K562 (cell line): ENCODE data around the gene SELENOO. TPM values are rescaled to one million over a fixed set of nuclear protein-coding genes. Genes with fewer than 3 reads are reported as not detected.
A peak's percentile ranks its signal among the peaks of the same experiment; 100 is the strongest.

ENCODE experiments used
- ATAC-seq: fragments of 200-7000 bp; cut with Tn5 transposase; 3 replicates; pipeline ENCODE4 v1.9.1; 2020; ENCODE audit warnings: moderate library complexity
- BruUV-seq: library from RNA; stranded (reverse); fragments of 400-500 nt; replicated peaks from 2 replicates; lab custom pipeline; 2021; lab: Mats Ljungman, UMichigan
- CTCF ChIA-PET: fragments of 300-600 bp; formaldehyde crosslinking; extraction: SDS; loops from one replicate; lab custom pipeline; 2021; ENCODE audit warnings: low intra/inter-chr PET ratio; lab: Yijun Ruan, JAX
- POLR2A ChIA-PET: fragments of 300-600, 350-650 bp; sonication (Branson Sonifier 250); formaldehyde crosslinking; extraction: SDS; loops from one replicate; lab custom pipeline; 2021; ENCODE audit warnings: antibody characterized with exemption, inconsistent platforms; lab: Yijun Ruan, JAX
- DNase-seq, 4 experiments: peaks; one replicate each; pipeline versions ENCODE4 v3.0.0 to v3.0.0-alpha.2; 2011 to 2018; ENCODE audit warnings: low spot score in 3 of 4, mixed read lengths in 3 of 4; ENCODE audit errors: extremely low read depth in 1 of 4
- FAIRE-seq: peaks from 2 replicates; lab custom pipeline; 2011; peaks lifted over from hg19 to GRCh38; lab: Jason Lieb, UNC
- H2AFZ ChIP-seq: 2 replicates; pipeline ENCODE4 v1.6.0; 2011; ENCODE audit warnings: low read depth, low read length, control low read depth, inconsistent platforms
- H3K27ac ChIP-seq: fragments of 200-600 bp; 3 replicates; pipeline ENCODE4 v1.8.0; 2011; ENCODE audit warnings: low read depth, mild to moderate bottlenecking, control low read depth, inconsistent platforms, low read length, moderate library complexity, mixed read lengths; ENCODE audit errors: extremely low read depth
- H3K27me3 ChIP-seq, 2 experiments: fragments of 300-600 bp in 1 of 2; 2 replicates in 1 of 2; 3 replicates in 1 of 2; pipeline versions ENCODE4 v1.6.0 to v1.8.0; 2011; ENCODE audit warnings: inconsistent platforms in 2 of 2, low read length in 2 of 2, mild to moderate bottlenecking in 1 of 2, mixed read lengths in 1 of 2, moderate library complexity in 1 of 2; ENCODE audit not compliant: control insufficient read depth in 2 of 2, insufficient read depth in 2 of 2
- H3K36me3 ChIP-seq: fragments of 300-600 bp; 3 replicates; pipeline ENCODE4 v1.8.0; 2011; ENCODE audit warnings: mild to moderate bottlenecking, low read length, inconsistent platforms; ENCODE audit not compliant: control insufficient read depth, insufficient read depth
- H3K4me1 ChIP-seq, 2 experiments: fragments of 200-600 bp in 1 of 2; replicated peaks in 1 of 2; 2 replicates in 1 of 2; 3 replicates in 1 of 2; pipeline versions ENCODE4 v1.5.1 to v1.8.0; 2011; ENCODE audit warnings: inconsistent platforms in 2 of 2, low read length in 2 of 2, mild to moderate bottlenecking in 1 of 2, mixed read lengths in 1 of 2, moderate library complexity in 1 of 2; ENCODE audit not compliant: control insufficient read depth in 2 of 2, insufficient read depth in 2 of 2
- H3K4me2 ChIP-seq: 2 replicates; pipeline ENCODE4 v1.6.1; 2011; ENCODE audit warnings: low read length, control low read depth, inconsistent platforms, mixed read lengths; ENCODE audit not compliant: insufficient read depth
- H3K4me3 ChIP-seq: fragments of 200-600 bp; sonication (generic), shearing (Covaris generic); 2 replicates; pipeline ENCODE4 v1.5.1; 2016; ENCODE audit warnings: control low read depth, inconsistent platforms
- H3K79me2 ChIP-seq: fragments of 200-600 bp; 3 replicates; pipeline ENCODE4 v1.8.0; 2011; ENCODE audit warnings: low read length, inconsistent platforms; ENCODE audit not compliant: control insufficient read depth, insufficient read depth
- H3K9ac ChIP-seq, 2 experiments: 2 replicates each; pipeline versions ENCODE4 v1.6.0 to v1.6.1; 2011; ENCODE audit warnings: low read depth in 2 of 2, low read length in 2 of 2, control low read depth in 1 of 2, inconsistent platforms in 1 of 2, mild to moderate bottlenecking in 1 of 2, mixed read lengths in 1 of 2; ENCODE audit not compliant: insufficient read depth in 1 of 2
- H3K9me1 ChIP-seq: one replicate; pipeline ENCODE4 v1.6.0; 2011; ENCODE audit warnings: inconsistent platforms, mild to moderate bottlenecking, low read length, moderate library complexity; ENCODE audit not compliant: control insufficient read depth, insufficient read depth
- H3K9me3 ChIP-seq: replicated peaks from 2 replicates; pipeline ENCODE4 v1.5.1; 2011; ENCODE audit warnings: low read depth, low read length, inconsistent platforms; ENCODE audit not compliant: control insufficient read depth, insufficient read depth
- H4K20me1 ChIP-seq: replicated peaks from 2 replicates; pipeline ENCODE4 v1.6.1; 2011; ENCODE audit warnings: low read length, inconsistent platforms, mixed read lengths; ENCODE audit not compliant: control insufficient read depth, insufficient read depth
- CAMTA2 ChIP-seq: fragments of 250-450 bp; sonication (Bioruptor Pico); conservative IDR thresholded peaks from 2 replicates; pipeline ENCODE4 v1.5.1; 2022
- CCNT2 ChIP-seq: IDR thresholded peaks from 2 replicates; pipeline ENCODE4 v1.6.1; 2011; ENCODE audit warnings: borderline replicate concordance, low read depth, mild to moderate bottlenecking, moderate library complexity, mixed read lengths, low read length; ENCODE audit not compliant: insufficient read length; ENCODE audit errors: extremely low read depth
- ETS1 ChIP-seq: conservative IDR thresholded peaks from 2 replicates; pipeline ENCODE4 v1.6.1; 2011; ENCODE audit warnings: low read depth, mild to moderate bottlenecking, low read length; ENCODE audit not compliant: control insufficient read depth
- GATAD2B ChIP-seq: fragments of 450-650 bp; IDR thresholded peaks from 2 replicates; pipeline ENCODE4 v1.6.1; 2017; ENCODE audit warnings: mild to moderate bottlenecking, borderline replicate concordance
- HNRNPH1 ChIP-seq: fragments of 200-400 bp; formaldehyde crosslinking; optimal IDR thresholded peaks from 2 replicates; pipeline ENCODE3; 2017; ENCODE audit warnings: low read depth, mild to moderate bottlenecking, low read length, moderate library complexity
- MTA1 ChIP-seq: fragments of 450-650 bp; IDR thresholded peaks from 2 replicates; pipeline ENCODE4 v1.6.1; 2017; ENCODE audit warnings: borderline replicate concordance
- POLR2A ChIP-seq: fragments of 450-650 bp; conservative IDR thresholded peaks from 2 replicates; pipeline ENCODE4 v1.6.1; 2016
- POLR2G ChIP-seq: fragments of 200-400 bp; formaldehyde crosslinking; IDR thresholded peaks from 2 replicates; pipeline ENCODE4 v1.6.1; 2017; ENCODE audit warnings: low read depth, mild to moderate bottlenecking, antibody characterized with exemption, low read length, moderate library complexity
- RBM22 ChIP-seq: fragments of 200-400 bp; formaldehyde crosslinking; IDR thresholded peaks from 2 replicates; pipeline ENCODE4 v1.6.1; 2018; ENCODE audit warnings: low read length, low read depth; ENCODE audit not compliant: poor library complexity, severe bottlenecking
- SNRNP70 ChIP-seq: fragments of 200-400 bp; formaldehyde crosslinking; optimal IDR thresholded peaks from 2 replicates; pipeline ENCODE3; 2017; ENCODE audit warnings: low read depth, low read length
- SUPT5H ChIP-seq: fragments of 450-650 bp; IDR thresholded peaks from 2 replicates; pipeline ENCODE4 v1.6.1; 2016
- ZNF407 ChIP-seq: fragments of 450-650 bp; IDR thresholded peaks from 2 replicates; pipeline ENCODE4 v1.6.1; 2016; ENCODE audit warnings: low read depth
- WGBS: fragments of 100-300 bp; shearing (Covaris generic); methylation state at CpG from one replicate; pipeline ENCODE4 v1.1.6; 2016; ENCODE audit warnings: low coverage, mixed read lengths; ENCODE audit not compliant: insufficient coverage; ENCODE audit errors: missing lambda C conversion rate; 5-methylcytosine and 5-hydroxymethylcytosine counted together
- in situ Hi-C: fragments of 300-500 bp; cut with MboI; formaldehyde crosslinking; loops from 4 replicates; pipeline ENCODE4 v1.15.0; 2018; ENCODE audit warnings: inconsistent platforms, mixed read lengths
- intact Hi-C: fragments of 100-400 bp; cut with micrococcal nuclease; formaldehyde crosslinking; loops from 2 replicates; pipeline ENCODE4 v1.14.2; 2022
- polyA plus RNA-seq, 8 experiments: library from polyadenylated mRNA; depleted of rRNA in 4 of 8; stranded (reverse) in 5 of 8; unstranded in 3 of 8; fragments of >200 nt; fragmentation: Nextera tagmentation in 2 of 8; fragmentation: Illumina TruSeq in 1 of 8; extraction: Ambion mirVana in 2 of 8; extraction: Trizol in 1 of 8; gene quantifications; 2 replicates each; pipeline versions ENCODE4 v1.2.1 to v1.2.3, GENCODE V29; 2011 to 2014; ENCODE audit warnings: inconsistent platforms in 1 of 8, missing spikeins in 1 of 8
- total RNA-seq, 7 experiments: library from RNA; depleted of rRNA in 6 of 7; stranded (reverse); fragments of >200 nt in 6 of 7; fragmentation: Illumina TruSeq in 2 of 7; extraction: Trizol in 2 of 7; gene quantifications; 2 replicates each; pipeline versions ENCODE4 v1.2.1 to v1.2.3, GENCODE V29; 2011 to 2021; ENCODE audit warnings: low replicate concordance in 1 of 7

SELENOO gene
- total and polyA plus RNA-seq, 9 of the 15 experiments (the other 6 are each of a cell fraction or from before 2014, with no cell fraction given): 0.37 to 24.9 (median 8.3) TPM

- TF ChIP-seq SNRNP70 (no peak), CAMTA2 (CRISPR knock-in tag) (no peak), HNRNPH1 (no peak)
Observed at GRCh38 chr22:50199251-50199721, 1.5 kb upstream of the SELENOO start (continued).

- Histone ChIP-seq H3K79me2 (peaks cover 20% of the 10 kb centered on the region), H3K36me3 (peaks cover 40% of the 10 kb centered on the region; the same call in 1 of the 3 replicates), H2AFZ (no peak overlapping the region; the same call in 1 of the 2 replicates), H3K4me2 (peak overlapping the region; percentile 66; the same call in 1 of the 2 replicates), H3K4me3 (peak overlapping the region; percentile 56), H3K9me3 (peaks cover 3% of the 10 kb centered on the region; the same call in 1 of the 2 replicates), H3K27ac (peak overlapping the region; percentile 63), H3K9me1 (no peaks in the 10 kb centered on the region), H3K9ac (peak overlapping the region; percentile 70 to 90; a peak in 3 of 4 replicates), H4K20me1 (no peaks in the 10 kb centered on the region), H3K4me1 (peaks cover 5 to 39% of the 10 kb centered on the region in 2 experiments; a peak in 3 of 5 replicates), H3K27me3 (no peaks in the 10 kb centered on the region)
- FAIRE-seq: no peak
- ChIA-PET POLR2A (no interaction called here), CTCF (no interaction called here)
- no peak for TF ChIP-seq ZNF407
- no peak for TF ChIP-seq MTA1
- TF ChIP-seq SUPT5H: peak; percentile 58; the same call in 1 of the 2 replicates
- TF ChIP-seq POLR2G: peak; percentile 67; the same call in 1 of the 2 replicates
- TF ChIP-seq ETS1: no peak
- no peak for TF ChIP-seq GATAD2B
- TF ChIP-seq POLR2A: peak; percentile 47; the same call in 1 of the 2 replicates
- peak; percentile 40 for TF ChIP-seq RBM22
- peak; percentile 29 for TF ChIP-seq CCNT2
- BruUV-seq: no TSS peak
- ATAC-seq: peak; percentile 47
- no peak for DNase-seq
- WGBS: 52% methylated on average over 7 of the region's 34 CpGs
- intact Hi-C loops (no loop called here), in situ Hi-C loops (no loop called here)
Observed at GRCh38 chr22:50199829-50200460, 866 bp upstream of the SELENOO start.
